GM12878 (cell line): Measurements from ENCODE around the gene GGCX. TPM values are rescaled to one million over a fixed set of nuclear protein-coding genes. Genes with fewer than 3 reads are reported as not detected.

ENCODE experiments used
- BMI1 ChIP-seq: fragments of 450-650 bp; IDR thresholded peaks from 2 replicates; pipeline ENCODE4 v1.6.1; 2016; ENCODE audit warnings: mild to moderate bottlenecking, moderate library complexity, borderline replicate concordance
- CBX5 ChIP-seq: sonication (generic); IDR thresholded peaks from 2 replicates; pipeline ENCODE4 v1.6.1; 2016; ENCODE audit warnings: low read depth, moderate library complexity, mild to moderate bottlenecking, inconsistent platforms
- E4F1 ChIP-seq: fragments of 450-650 bp; IDR thresholded peaks from 2 replicates; pipeline ENCODE4 v1.6.1; 2018; ENCODE audit warnings: borderline replicate concordance, mild to moderate bottlenecking; ENCODE audit not compliant: partially characterized antibody
- FOS ChIP-seq: IDR thresholded peaks from 3 replicates; pipeline ENCODE4 v1.6.1; 2011; ENCODE audit warnings: borderline replicate concordance; ENCODE audit not compliant: insufficient read length; ENCODE audit errors: extremely low read depth
- FOXK2 ChIP-seq: fragments of 450-650 bp; IDR thresholded peaks from 2 replicates; pipeline ENCODE4 v1.6.1; 2017; ENCODE audit warnings: mild to moderate bottlenecking, moderate library complexity
- GABPA ChIP-seq: IDR thresholded peaks from 2 replicates; pipeline ENCODE4 v1.6.1; 2014; ENCODE audit warnings: antibody characterized with exemption, low read depth, mild to moderate bottlenecking, inconsistent platforms
- HDAC2 ChIP-seq: fragments of 200-600 bp; sonication (generic); IDR thresholded peaks from 2 replicates; pipeline ENCODE4 v1.6.1; 2017
- MEF2B ChIP-seq: fragments of 450-650 bp; IDR thresholded peaks from 2 replicates; pipeline ENCODE4 v1.6.1; 2018; ENCODE audit warnings: mild to moderate bottlenecking, moderate library complexity; ENCODE audit not compliant: partially characterized antibody, poor library complexity, severe bottlenecking
- MXI1 ChIP-seq: fragments of 150-350 bp; IDR thresholded peaks from 2 replicates; pipeline ENCODE4 v1.6.1; 2011; ENCODE audit warnings: low read depth, mild to moderate bottlenecking, inconsistent platforms, low read length, improper control_type of control experiment
- MYB ChIP-seq: fragments of 150-350 bp; IDR thresholded peaks from 2 replicates; pipeline ENCODE4 v1.6.1; 2014; ENCODE audit warnings: mild to moderate bottlenecking, low read depth, low read length, borderline replicate concordance
- NBN ChIP-seq: fragments of 450-650 bp; IDR thresholded peaks from 2 replicates; pipeline ENCODE4 v1.6.1; 2016
- NFIC ChIP-seq: IDR thresholded peaks from 2 replicates; pipeline ENCODE4 v1.6.1; 2012; ENCODE audit warnings: low read depth, mild to moderate bottlenecking, inconsistent platforms, low read length, moderate library complexity
- NFXL1 ChIP-seq: fragments of 450-650 bp; IDR thresholded peaks from 2 replicates; pipeline ENCODE4 v1.6.1; 2017; ENCODE audit warnings: antibody characterized with exemption, mild to moderate bottlenecking, borderline replicate concordance
- PAX5 ChIP-seq: IDR thresholded peaks from 2 replicates; pipeline ENCODE4 v1.6.1; 2011; ENCODE audit warnings: low read depth, low read length, borderline replicate concordance
- POU2F2 ChIP-seq: IDR thresholded peaks from 3 replicates; pipeline ENCODE4 v1.6.1; 2011; ENCODE audit warnings: low read depth, mild to moderate bottlenecking, low read length, borderline replicate concordance
- RELB ChIP-seq: fragments of 450-650 bp; IDR thresholded peaks from 2 replicates; pipeline ENCODE4 v1.6.1; 2017; ENCODE audit warnings: low read depth, mild to moderate bottlenecking, moderate library complexity
- SMARCA5 ChIP-seq: fragments of 450-650 bp; IDR thresholded peaks from 2 replicates; pipeline ENCODE4 v1.6.1; 2017; ENCODE audit warnings: mild to moderate bottlenecking
- SP1 ChIP-seq: IDR thresholded peaks from one replicate; pipeline ENCODE4 v1.6.1; 2011; ENCODE audit warnings: low read depth, low read length
- SPI1 ChIP-seq: IDR thresholded peaks from 2 replicates; pipeline ENCODE4 v1.6.1; 2011; ENCODE audit warnings: low read depth, mild to moderate bottlenecking, low read length, moderate library complexity, borderline replicate concordance; ENCODE audit not compliant: insufficient read depth
- SRF ChIP-seq, 2 experiments: IDR thresholded peaks; 2 replicates each; pipeline ENCODE4 v1.6.1; 2011; ENCODE audit warnings: low read depth in 2 of 2, low read length in 2 of 2, mild to moderate bottlenecking in 1 of 2, moderate library complexity in 1 of 2
- STAT1 ChIP-seq: fragments of 450-650 bp; conservative IDR thresholded peaks from 2 replicates; pipeline ENCODE4 v1.6.1; 2014; ENCODE audit warnings: antibody characterized with exemption, mild to moderate bottlenecking
- TARDBP ChIP-seq: IDR thresholded peaks from 2 replicates; pipeline ENCODE4 v1.6.1; 2016; ENCODE audit warnings: borderline replicate concordance
- TBL1XR1 ChIP-seq: IDR thresholded peaks from 2 replicates; pipeline ENCODE4 v1.6.1; 2012; ENCODE audit warnings: low read depth, low read length, improper control_type of control experiment
- TCF7 ChIP-seq: IDR thresholded peaks from 2 replicates; pipeline ENCODE4 v1.6.1; 2014; ENCODE audit warnings: antibody characterized with exemption, borderline replicate concordance
- USF1 ChIP-seq: IDR thresholded peaks from 2 replicates; pipeline ENCODE4 v1.6.1; 2011; ENCODE audit warnings: borderline replicate concordance, low read depth, mild to moderate bottlenecking, moderate library complexity, mixed read lengths, low read length; ENCODE audit not compliant: insufficient read depth; ENCODE audit errors: extremely low read length
- YY1 ChIP-seq: IDR thresholded peaks from 2 replicates; pipeline ENCODE4 v1.6.1; 2011; ENCODE audit warnings: low read depth, mild to moderate bottlenecking, low read length
- ZNF274 ChIP-seq: IDR thresholded peaks from one replicate; pipeline ENCODE4 v1.8.0; 2011; ENCODE audit not compliant: insufficient read length, insufficient read depth
- polyA plus RNA-seq, 11 experiments: library from polyadenylated mRNA; depleted of rRNA in 4 of 11; unstranded in 6 of 11; stranded (reverse) in 5 of 11; fragments of >200 nt; fragmentation: Nextera tagmentation in 4 of 11; fragmentation: Illumina TruSeq in 1 of 11; extraction: Ambion mirVana in 4 of 11; extraction: Trizol in 1 of 11; gene quantifications; 1 replicate in 1 of 11; 2 replicates in 10 of 11; pipeline versions ENCODE4 v1.2.1 to v1.2.3, GENCODE V29; 2011 to 2016; ENCODE audit warnings: inconsistent platforms in 2 of 11, missing spikeins in 2 of 11, low read depth in 1 of 11
- total RNA-seq, 4 experiments: library from RNA; depleted of rRNA in 3 of 4; stranded (reverse); fragments of >200 nt in 3 of 4; fragmentation: Illumina TruSeq in 1 of 4; extraction: Trizol in 1 of 4; gene quantifications; 2 replicates each; pipeline versions ENCODE4 v1.2.1 to v1.2.3, GENCODE V29; 2013 to 2021

Gene GGCX
- total and polyA plus RNA-seq, 10 of the 15 experiments (the other 5 are each of a cell fraction or from before 2014, with no cell fraction given), result 18.1 to 52.7 (median 25.0) TPM

- TF ChIP-seq TARDBP (0 out of 2 replicates have a peak, but pooled peaks have one; percentile 13), SPI1 (no peak; the same call in 1 of the 2 replicates), STAT1 (no peak), POU2F2 (peak; percentile 99), MEF2B (no peak), HDAC2 (no peak), USF1 (peak; percentile 9), GABPA (no peak), E4F1 (peak; percentile 75), BMI1 (no peak), PAX5 (peak; percentile 63; the same call in 1 of the 2 replicates), FOS (no peak), RELB (peak; percentile 94), ZNF274 (no peak), SRF (IDR thresholded peaks at IDR 0.05; ENCODE audit: low read depth in 2 of 2, low read length in 2 of 2) (0 out of 4 replicates have a peak, but pooled peaks of 1 of the 2 experiments have one; percentile 14), YY1 (peak; percentile 97), MYB (peak; percentile 86), MXI1 (no peak; the same call in none of the 2 replicates), NFXL1 (0 out of 2 replicates have a peak, but pooled peaks have one; percentile 61), CBX5 (peak; percentile 27; the same call in 1 of the 2 replicates), SP1 (peak; percentile 71), NBN (peak; percentile 99), SMARCA5 (peak; percentile 65), TCF7 (no peak), FOXK2 (peak; percentile 98), NFIC (peak; percentile 16; the same call in 1 of the 2 replicates), TBL1XR1 (no peak)
Measured at GRCh38 chr2:85538507-85539360, 22.6 kb downstream of the GGCX start, which contains the start of gene MAT2A (continued).
